ENCODE data around the gene GPR39. TPM values are rescaled to one million over a fixed set of nuclear protein-coding genes. Genes with fewer than 3 reads are reported as not detected.

Gene GPR39
- total and polyA plus RNA-seq, 2 donors (not counting 1 experiment from before 2014, with no cell fraction given), result not detected

DNA sequence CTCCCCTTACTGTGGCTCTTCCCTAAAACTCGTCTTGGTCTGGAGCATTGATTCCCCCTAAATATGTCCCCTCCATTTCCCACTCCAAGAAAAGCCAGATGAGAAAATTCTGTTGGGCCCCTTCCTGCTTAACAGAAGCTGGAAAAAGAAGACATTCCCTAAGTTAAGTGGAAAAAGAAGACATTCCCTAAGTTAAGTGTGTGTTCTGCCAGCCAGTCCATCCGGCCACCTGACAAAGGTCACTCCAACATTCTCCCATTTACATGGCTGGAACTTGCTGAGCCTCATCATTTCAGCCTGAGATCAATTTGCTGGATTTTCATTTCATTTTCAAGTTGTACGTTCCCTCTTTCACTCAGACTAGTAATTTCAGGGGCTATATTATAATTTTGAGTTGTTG is 201.4 kb downstream of the GPR39 start:
- Histone ChIP-seq H3K4me1 (ENCODE audit: control insufficient read depth in 2 of 2, insufficient read depth in 2 of 2, low read length in 2 of 2) (no peaks in the 10 kb centered on the region), H4K20me1 (ENCODE audit: control insufficient read depth, insufficient read depth, low read length, poor library complexity, severe bottlenecking) (no peaks in the 10 kb centered on the region), H3K4me2 (replicated peaks; ENCODE audit: low read depth, low read length, poor library complexity, severe bottlenecking) (no peak overlapping the region), H3K27ac (ENCODE audit: low read length in 2 of 2) (no peak overlapping the region), H3K9me3 (ENCODE audit: control extremely low read depth in 1 of 3, control insufficient read depth in 2 of 3, insufficient read depth in 1 of 3, low read length in 2 of 3) (peaks cover 0 to 12% (median 0%) of the 10 kb centered on the region in 3 donors), H3K79me2 (ENCODE audit: control insufficient read depth, insufficient read depth, low read length) (no peaks in the 10 kb centered on the region), H3K4me3 (ENCODE audit: control extremely low read depth in 1 of 5, extremely low read depth in 1 of 5, insufficient read depth in 1 of 5, low read depth in 2 of 5, low read length in 4 of 5) (no peak overlapping the region), H2AFZ (ENCODE audit: insufficient read depth, low read depth, low read length, poor library complexity, severe bottlenecking) (no peak overlapping the region), H3K27me3 (replicated peaks in 1 of 4; ENCODE audit: control extremely low read depth in 1 of 4, control insufficient read depth in 3 of 4, insufficient read depth in 4 of 4, low read length in 3 of 4) (no peaks in the 10 kb centered on the region), H3K9ac (ENCODE audit: low read length) (no peak overlapping the region), H3K36me3 (replicated peaks in 1 of 2; ENCODE audit: control extremely low read depth in 1 of 2, control insufficient read depth in 1 of 2, extremely low read depth in 1 of 2, insufficient read depth in 2 of 2, low read length in 1 of 2) (no peaks in the 10 kb centered on the region)
- Mint-ChIP-seq H3K4me1 (no peaks in the 10 kb centered on the region), H3K27ac (no peak overlapping the region), H3K27me3 (no peaks in the 10 kb centered on the region), H3K9me3 (ENCODE audit: insufficient read depth) (no peaks in the 10 kb centered on the region), H3K4me3 (no peak overlapping the region)
- POLR2A ChIA-PET, result no interaction called here
- intact Hi-C loops (cut with micrococcal nuclease), result no loop called here
- CTCF ChIA-PET, result no interaction called here
- TF ChIP-seq CTCF (IDR thresholded peaks at IDR 0.05), result no peak
- no peak for TF ChIP-seq EZH2 (IDR thresholded peaks at IDR 0.05; ENCODE audit: borderline replicate concordance, insufficient read depth, low read depth, low read length, poor library complexity, severe bottlenecking)
- no peak for DNase-seq
- WGBS (ENCODE audit: insufficient coverage), result 67% methylated on average over 1 of the region's 3 CpGs
- ATAC-seq (ENCODE audit: low read depth), result no peak

GRCh38 chr2:132618734-132619133 is 202.1 kb downstream of the GPR39 start:
- ChIA-PET CTCF (no interaction called here), POLR2A (no interaction called here)
- Mint-ChIP-seq H3K4me1 (no peaks in the 10 kb centered on the region), H3K4me3 (no peak overlapping the region), H3K27me3 (no peaks in the 10 kb centered on the region), H3K27ac (no peak overlapping the region), H3K9me3 (ENCODE audit: insufficient read depth) (no peaks in the 10 kb centered on the region)
- ATAC-seq (ENCODE audit: low read depth) (no peak), DNase-seq (no peak)
- no peak overlapping the region for H3K4me2 ChIP-seq (replicated peaks; ENCODE audit: low read depth, low read length, poor library complexity, severe bottlenecking)
- H3K4me3 ChIP-seq (ENCODE audit: control extremely low read depth in 1 of 5, extremely low read depth in 1 of 5, insufficient read depth in 1 of 5, low read depth in 2 of 5, low read length in 4 of 5), result no peak overlapping the region
- WGBS (ENCODE audit: insufficient coverage), result 85% methylated on average over 6 of the region's 7 CpGs
- intact Hi-C loops (cut with micrococcal nuclease), result no loop called here
- H3K27ac ChIP-seq (ENCODE audit: low read length in 2 of 2), result no peak overlapping the region
- no peaks in the 10 kb centered on the region for H3K27me3 ChIP-seq (replicated peaks in 1 of 4; ENCODE audit: control extremely low read depth in 1 of 4, control insufficient read depth in 3 of 4, insufficient read depth in 4 of 4, low read length in 3 of 4)
- no peaks in the 10 kb centered on the region for H3K79me2 ChIP-seq (ENCODE audit: control insufficient read depth, insufficient read depth, low read length)
- H3K9ac ChIP-seq (ENCODE audit: low read length), result no peak overlapping the region
- H4K20me1 ChIP-seq (ENCODE audit: control insufficient read depth, insufficient read depth, low read length, poor library complexity, severe bottlenecking), result no peaks in the 10 kb centered on the region
- H2AFZ ChIP-seq (ENCODE audit: insufficient read depth, low read depth, low read length, poor library complexity, severe bottlenecking), result no peak overlapping the region
- no peak for TF ChIP-seq EZH2 (IDR thresholded peaks at IDR 0.05; ENCODE audit: borderline replicate concordance, insufficient read depth, low read depth, low read length, poor library complexity, severe bottlenecking)
- H3K9me3 ChIP-seq (ENCODE audit: control extremely low read depth in 1 of 3, control insufficient read depth in 2 of 3, insufficient read depth in 1 of 3, low read length in 2 of 3), result peaks cover 0 to 15% (median 0%) of the 10 kb centered on the region in 3 donors
- H3K36me3 ChIP-seq (replicated peaks in 1 of 2; ENCODE audit: control extremely low read depth in 1 of 2, control insufficient read depth in 1 of 2, extremely low read depth in 1 of 2, insufficient read depth in 2 of 2, low read length in 1 of 2), result no peaks in the 10 kb centered on the region
- H3K4me1 ChIP-seq (ENCODE audit: control insufficient read depth in 2 of 2, insufficient read depth in 2 of 2, low read length in 2 of 2), result no peaks in the 10 kb centered on the region

All from B cell (primary cell).